ENCODE data around the gene CCR4.
"Not testable (repeated sequence)": the region's sequence is repeated elsewhere in the genome, so short reads cannot be mapped to it uniquely, and the experiment has no call there.

CCR4 gene

DNA sequence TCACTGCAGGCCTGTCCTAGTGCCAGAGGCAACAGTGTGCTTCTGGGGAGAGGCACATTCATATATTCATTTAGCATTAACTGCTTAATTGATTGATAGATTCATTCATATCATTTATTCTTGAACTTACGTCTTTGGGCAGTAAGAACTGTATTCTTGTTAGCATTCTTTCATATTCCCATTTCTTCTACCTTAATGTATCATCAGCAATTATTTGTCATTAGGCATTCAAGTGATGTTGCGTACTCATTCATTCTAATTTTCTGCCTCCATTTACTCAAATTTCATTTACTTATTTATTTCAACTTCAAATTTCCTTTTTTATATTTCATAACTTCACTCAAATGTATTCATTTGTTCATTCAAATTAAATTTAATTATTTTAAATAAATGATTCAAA, 31.5 kb upstream of the CCR4 start:
- Histone ChIP-seq H3K4me3 (no peak overlapping the region), H3K27ac (no peak overlapping the region)
- DNase-seq (ENCODE audit: low spot score), result no peak
- TF ChIP-seq, protein P1, sequence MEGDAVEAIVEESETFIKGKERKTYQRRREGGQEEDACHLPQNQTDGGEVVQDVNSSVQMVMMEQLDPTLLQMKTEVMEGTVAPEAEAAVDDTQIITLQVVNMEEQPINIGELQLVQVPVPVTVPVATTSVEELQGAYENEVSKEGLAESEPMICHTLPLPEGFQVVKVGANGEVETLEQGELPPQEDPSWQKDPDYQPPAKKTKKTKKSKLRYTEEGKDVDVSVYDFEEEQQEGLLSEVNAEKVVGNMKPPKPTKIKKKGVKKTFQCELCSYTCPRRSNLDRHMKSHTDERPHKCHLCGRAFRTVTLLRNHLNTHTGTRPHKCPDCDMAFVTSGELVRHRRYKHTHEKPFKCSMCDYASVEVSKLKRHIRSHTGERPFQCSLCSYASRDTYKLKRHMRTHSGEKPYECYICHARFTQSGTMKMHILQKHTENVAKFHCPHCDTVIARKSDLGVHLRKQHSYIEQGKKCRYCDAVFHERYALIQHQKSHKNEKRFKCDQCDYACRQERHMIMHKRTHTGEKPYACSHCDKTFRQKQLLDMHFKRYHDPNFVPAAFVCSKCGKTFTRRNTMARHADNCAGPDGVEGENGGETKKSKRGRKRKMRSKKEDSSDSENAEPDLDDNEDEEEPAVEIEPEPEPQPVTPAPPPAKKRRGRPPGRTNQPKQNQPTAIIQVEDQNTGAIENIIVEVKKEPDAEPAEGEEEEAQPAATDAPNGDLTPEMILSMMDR (IDR thresholded peaks at IDR 0.05), result no peak

- Histone ChIP-seq H3K4me3 (no peak overlapping the region), H3K27ac (no peak overlapping the region)
- DNase-seq (ENCODE audit: low spot score), result no peak
- TF ChIP-seq, protein P1 (IDR thresholded peaks at IDR 0.05), result no peak
These were observed 29.4 kb upstream of the CCR4 start for GRCh38 chr3:32922078-32922477.

GRCh38 chr3:32930161-32930560, 21.3 kb upstream of the CCR4 start:
- Histone ChIP-seq H3K4me3 (no peak overlapping the region), H3K27ac (no peak overlapping the region)
- no peak for DNase-seq (ENCODE audit: low spot score)
- TF ChIP-seq, protein P1 (IDR thresholded peaks at IDR 0.05), result no peak

DNA sequence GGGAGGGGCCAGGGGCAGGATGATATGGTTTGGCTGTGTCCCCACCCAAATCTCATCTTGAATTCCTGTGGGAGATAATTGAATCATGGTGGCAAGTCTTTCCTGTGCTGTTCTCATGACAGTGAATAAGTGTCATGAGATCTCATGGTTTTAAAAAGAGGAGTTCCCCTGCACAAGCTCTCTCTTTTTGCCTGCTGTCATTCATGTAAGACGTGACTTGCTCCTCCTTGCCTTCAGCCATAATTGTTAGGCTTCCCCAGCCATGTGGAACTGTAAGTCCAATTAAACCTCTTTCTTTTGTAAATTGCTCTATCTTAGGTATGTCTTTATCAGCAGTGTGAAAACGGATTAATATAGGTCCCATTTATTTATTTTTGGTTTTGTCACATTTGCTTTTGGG, 20.2 kb upstream of the CCR4 start:
- H3K27ac ChIP-seq; DNase-seq (ENCODE audit: low spot score); H3K4me3 ChIP-seq: not testable (repeated sequence)

DNA sequence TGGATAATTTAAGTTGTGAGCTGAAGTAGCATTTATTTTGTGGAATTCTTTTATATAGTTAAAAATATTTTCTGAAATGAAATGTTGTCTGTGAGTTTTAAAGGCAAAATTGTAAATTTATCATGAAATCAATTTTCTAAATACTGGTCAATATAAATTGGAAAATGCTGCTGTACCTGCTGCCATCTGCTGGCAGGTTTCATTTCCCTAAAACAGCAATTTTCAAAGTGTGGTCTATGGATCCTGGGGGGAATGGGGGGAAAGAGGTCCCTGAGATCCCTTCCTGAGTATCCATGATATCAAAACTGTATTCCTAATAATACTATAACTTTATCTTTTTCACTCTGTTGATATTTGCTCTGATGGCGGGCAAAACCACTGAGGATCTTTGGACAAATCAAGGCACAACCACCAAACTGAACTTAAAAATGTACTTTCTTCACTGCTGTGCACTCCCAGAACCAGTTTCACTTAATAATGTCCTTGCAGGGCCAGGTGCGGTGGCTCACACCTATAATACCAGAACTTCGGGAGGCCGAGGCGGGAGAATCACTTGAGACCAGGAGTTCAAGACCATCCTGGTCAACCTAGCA, 17.2 kb upstream of the CCR4 start:
- TF ChIP-seq, protein P1 (IDR thresholded peaks at IDR 0.05), result peak; percentile 36
- DNase-seq (ENCODE audit: low spot score), result no peak
- H3K4me3 ChIP-seq, result no peak overlapping the region
- H3K27ac ChIP-seq, result no peak overlapping the region

- TF ChIP-seq, protein P1 (IDR thresholded peaks at IDR 0.05), result no peak
- no peak for DNase-seq (ENCODE audit: low spot score)
- H3K27ac ChIP-seq, result no peak overlapping the region
- no peak overlapping the region for H3K4me3 ChIP-seq
These were observed 14.1 kb upstream of the CCR4 start for GRCh38 chr3:32937331-32937730.

DNA sequence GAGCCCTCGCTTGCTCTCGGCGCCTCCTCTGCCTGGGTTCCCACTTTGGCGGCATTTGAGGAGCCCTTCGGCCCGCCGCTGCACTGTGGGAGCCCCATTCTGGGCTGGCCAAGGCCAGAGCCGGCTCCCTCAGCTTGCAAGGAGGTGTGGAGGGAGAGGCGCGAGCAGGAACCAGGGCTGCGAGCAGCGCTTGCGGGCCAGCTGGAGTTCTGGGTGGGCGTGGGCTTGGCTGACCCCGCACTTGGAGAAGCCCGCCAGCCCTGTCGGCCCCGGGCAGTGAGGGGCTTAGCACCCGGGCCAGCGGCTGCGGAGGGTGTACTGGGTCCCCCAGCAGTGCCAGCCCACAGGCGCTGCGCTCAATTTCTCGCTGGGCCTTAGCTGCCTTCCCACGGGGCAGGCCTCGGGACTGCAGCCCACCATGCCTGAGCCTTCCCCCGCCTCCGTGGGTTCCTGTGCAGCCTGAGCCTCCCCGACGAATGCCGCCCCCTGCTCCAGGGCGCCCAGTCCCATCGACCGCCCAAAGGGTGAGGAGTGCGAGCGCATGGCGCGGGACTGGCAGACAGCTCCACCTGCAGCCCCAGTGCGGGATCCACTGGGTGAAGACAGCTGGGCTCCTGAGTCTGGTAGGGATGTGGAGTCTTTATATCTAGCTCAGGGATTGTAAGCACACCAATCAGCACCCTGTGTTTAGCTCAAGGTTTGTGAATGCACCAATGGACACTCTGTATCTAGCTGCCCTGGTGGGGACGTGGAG, 11.7 kb upstream of the CCR4 start:
- not testable (repeated sequence) for H3K4me3 ChIP-seq; DNase-seq (ENCODE audit: low spot score)

DNA sequence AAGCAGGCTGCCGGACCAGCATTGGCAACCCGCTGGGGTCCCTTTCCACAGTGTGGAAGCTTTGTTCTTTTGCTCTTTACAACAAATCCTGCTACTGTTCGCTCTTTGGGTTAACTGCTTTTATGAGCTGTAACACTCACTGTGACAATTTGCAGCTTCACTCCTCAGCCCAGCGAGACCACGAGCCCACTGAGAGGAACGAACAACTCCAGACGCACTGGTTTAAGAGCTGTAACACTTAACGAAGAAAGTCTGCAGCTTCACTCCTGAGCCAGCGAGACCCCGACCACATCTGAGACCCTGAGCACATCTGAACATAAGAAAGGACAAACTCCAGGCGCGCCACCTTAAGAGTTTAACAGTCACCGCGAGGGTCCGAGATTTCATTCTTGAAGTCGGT, 10.7 kb upstream of the CCR4 start:
- TF ChIP-seq, protein P1 (IDR thresholded peaks at IDR 0.05), result no peak
- Histone ChIP-seq H3K4me3 (no peak overlapping the region), H3K27ac (no peak overlapping the region)
- DNase-seq (ENCODE audit: low spot score), result no peak

More for the DNA sequence above, 11.7 kb upstream of the CCR4 start:
- H3K27ac ChIP-seq, result not testable (repeated sequence)
